ENCODE data around the gene JPH2.
"Not testable (repeated sequence)": the region's sequence is repeated elsewhere in the genome, so short reads cannot be mapped to it uniquely, and the experiment has no call there.

JPH2 gene

DNA sequence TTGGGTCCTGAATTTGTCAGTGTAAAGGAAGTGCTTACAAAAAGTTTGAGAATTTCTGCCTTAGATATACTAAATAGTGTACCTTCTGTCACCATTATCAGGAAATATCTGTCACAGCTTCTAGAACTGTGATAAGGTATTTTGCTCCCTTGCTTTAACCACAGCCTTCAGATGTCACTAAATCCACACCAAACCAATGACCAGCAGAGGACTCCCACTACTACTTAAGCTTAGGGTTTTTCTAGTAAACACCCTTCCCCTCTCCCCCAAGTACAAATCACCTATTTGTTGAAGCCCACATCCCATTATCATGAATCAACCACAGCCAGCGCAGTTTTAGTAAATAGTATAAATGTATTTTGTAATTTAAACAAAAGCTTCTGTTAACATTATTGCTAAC lies 8.6 kb upstream of the JPH2 start:
- Histone ChIP-seq H3K36me3 (ENCODE audit: control insufficient read depth, insufficient read depth, low read length) (peaks cover 5% of the 10 kb centered on the region), H3K4me1 (ENCODE audit: control insufficient read depth, insufficient read depth, low read length) (no peaks in the 10 kb centered on the region), H3K9ac (ENCODE audit: low read length) (no peak overlapping the region), H3K4me3 (ENCODE audit: low read length) (no peak overlapping the region), H3K9me3 (ENCODE audit: control insufficient read depth, low read length) (no peaks in the 10 kb centered on the region), H3K27me3 (ENCODE audit: control insufficient read depth, insufficient read depth, low read length) (no peaks in the 10 kb centered on the region)

DNA sequence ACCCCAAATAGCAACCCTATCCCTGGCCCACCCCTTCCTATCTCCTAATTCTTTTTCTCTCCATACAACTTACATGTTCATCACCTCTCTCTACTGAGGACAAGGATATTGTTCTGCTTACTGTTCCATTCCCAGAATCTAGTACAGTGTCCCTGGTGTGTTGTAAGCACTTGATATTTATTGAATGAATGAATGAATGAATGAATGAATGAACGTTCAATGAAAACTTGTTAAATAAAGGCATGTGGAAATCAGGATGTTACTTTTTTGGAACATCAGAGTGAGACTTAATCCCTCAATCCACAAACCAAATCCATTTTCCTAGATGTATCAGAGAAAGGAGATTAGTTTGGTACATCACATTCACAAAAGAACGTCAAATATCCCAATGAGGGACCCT lies 6.8 kb upstream of the JPH2 start:
- no peaks in the 10 kb centered on the region for H3K4me1 ChIP-seq (ENCODE audit: control insufficient read depth, insufficient read depth, low read length)
- H3K4me3 ChIP-seq (ENCODE audit: low read length) = no peak overlapping the region
- no peak overlapping the region for H3K9ac ChIP-seq (ENCODE audit: low read length)
- peaks cover 5% of the 10 kb centered on the region for H3K27me3 ChIP-seq (ENCODE audit: control insufficient read depth, insufficient read depth, low read length)
- H3K9me3 ChIP-seq (ENCODE audit: control insufficient read depth, low read length) = no peaks in the 10 kb centered on the region
- H3K36me3 ChIP-seq (ENCODE audit: control insufficient read depth, insufficient read depth, low read length) = peaks cover 4% of the 10 kb centered on the region

DNA sequence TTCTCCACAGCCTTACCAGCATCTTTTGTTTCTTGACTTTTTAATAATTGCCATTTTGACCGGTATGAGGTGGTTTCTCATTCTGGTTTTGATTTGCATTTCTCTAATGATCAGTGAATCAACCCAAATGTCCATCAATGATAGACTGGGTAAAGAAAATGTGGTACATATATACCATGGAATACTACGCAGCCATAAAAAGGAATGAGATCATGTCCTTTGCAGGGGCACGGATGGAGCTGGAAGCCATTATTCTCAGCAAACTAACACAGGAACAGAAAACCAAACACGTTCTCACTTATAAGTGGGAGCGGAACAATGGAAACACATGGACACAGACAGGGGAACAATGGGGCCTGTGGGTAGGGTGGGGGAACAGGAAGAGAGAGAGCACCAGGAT lies 4.7 kb upstream of the JPH2 start:
- not testable (repeated sequence) for H3K4me1 ChIP-seq (ENCODE audit: control insufficient read depth, insufficient read depth, low read length); H3K9ac ChIP-seq (ENCODE audit: low read length); H3K9me3 ChIP-seq (ENCODE audit: control insufficient read depth, low read length); H3K36me3 ChIP-seq (ENCODE audit: control insufficient read depth, insufficient read depth, low read length); H3K4me3 ChIP-seq (ENCODE audit: low read length)
- H3K27me3 ChIP-seq (ENCODE audit: control insufficient read depth, insufficient read depth, low read length) = peaks cover 19% of the 10 kb centered on the region

DNA sequence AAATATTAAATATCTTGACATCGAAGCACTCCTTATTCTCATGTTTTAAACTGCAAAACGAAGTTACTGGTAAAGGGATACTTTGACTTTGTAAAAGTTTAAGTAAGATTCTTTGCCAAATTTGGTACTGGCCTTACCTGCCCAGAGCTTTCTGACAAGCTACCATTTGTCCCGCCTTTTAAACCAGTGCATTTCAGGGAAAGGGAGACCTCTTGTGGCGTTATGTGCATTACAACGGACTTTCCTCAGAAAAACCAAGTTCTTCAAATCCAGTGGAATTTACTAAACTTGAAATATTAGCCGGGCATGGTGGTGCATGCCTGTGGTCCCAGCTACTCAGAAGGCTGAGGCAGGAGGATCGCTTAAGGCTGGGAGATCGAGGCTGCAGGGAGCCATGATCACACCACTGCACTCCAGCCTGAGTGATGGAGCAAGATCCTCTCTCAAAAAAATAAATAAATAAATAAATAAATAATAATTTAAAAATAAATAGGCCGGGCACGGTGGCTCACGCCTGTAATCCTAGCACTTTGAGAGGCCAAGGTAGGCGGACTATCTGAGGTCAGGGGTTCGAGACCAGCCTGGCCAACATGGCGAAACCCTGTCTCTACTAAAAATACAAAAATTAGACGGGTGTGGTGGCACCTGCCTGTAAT lies 3.3 kb upstream of the JPH2 start:
- not testable (repeated sequence) for H3K4me1 ChIP-seq (ENCODE audit: control insufficient read depth, insufficient read depth, low read length); H3K4me3 ChIP-seq (ENCODE audit: low read length); H3K9ac ChIP-seq (ENCODE audit: low read length); H3K9me3 ChIP-seq (ENCODE audit: control insufficient read depth, low read length); H3K36me3 ChIP-seq (ENCODE audit: control insufficient read depth, insufficient read depth, low read length)
- H3K27me3 ChIP-seq (ENCODE audit: control insufficient read depth, insufficient read depth, low read length) = peaks cover 23% of the 10 kb centered on the region

DNA sequence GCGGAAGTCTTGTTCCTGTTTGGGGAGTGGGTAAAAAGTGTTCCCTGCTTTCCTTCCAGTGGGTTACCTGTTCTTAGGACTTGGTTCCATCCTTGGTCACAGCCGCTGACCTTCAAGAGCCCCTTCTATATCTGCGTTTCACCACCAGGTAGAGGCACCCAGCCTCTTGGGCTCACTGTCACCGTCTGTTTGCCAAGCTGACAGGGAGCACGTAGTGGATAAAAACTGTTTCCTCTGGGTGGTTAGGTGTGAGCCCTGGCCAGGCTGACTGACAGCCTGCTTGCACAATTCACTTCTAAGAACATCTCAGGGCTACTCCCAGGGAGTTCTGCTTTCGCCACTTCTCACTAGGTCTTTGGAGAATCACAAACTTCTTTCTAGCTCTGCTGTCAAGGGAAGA lies 1.8 kb upstream of the JPH2 start:
- H3K27me3 ChIP-seq (ENCODE audit: control insufficient read depth, insufficient read depth, low read length) = peaks cover 23% of the 10 kb centered on the region
- H3K9me3 ChIP-seq (ENCODE audit: control insufficient read depth, low read length) = no peaks in the 10 kb centered on the region
- no peaks in the 10 kb centered on the region for H3K36me3 ChIP-seq (ENCODE audit: control insufficient read depth, insufficient read depth, low read length)
- H3K4me3 ChIP-seq (ENCODE audit: low read length) = no peak overlapping the region
- no peaks in the 10 kb centered on the region for H3K4me1 ChIP-seq (ENCODE audit: control insufficient read depth, insufficient read depth, low read length)
- H3K9ac ChIP-seq (ENCODE audit: low read length) = no peak overlapping the region

DNA sequence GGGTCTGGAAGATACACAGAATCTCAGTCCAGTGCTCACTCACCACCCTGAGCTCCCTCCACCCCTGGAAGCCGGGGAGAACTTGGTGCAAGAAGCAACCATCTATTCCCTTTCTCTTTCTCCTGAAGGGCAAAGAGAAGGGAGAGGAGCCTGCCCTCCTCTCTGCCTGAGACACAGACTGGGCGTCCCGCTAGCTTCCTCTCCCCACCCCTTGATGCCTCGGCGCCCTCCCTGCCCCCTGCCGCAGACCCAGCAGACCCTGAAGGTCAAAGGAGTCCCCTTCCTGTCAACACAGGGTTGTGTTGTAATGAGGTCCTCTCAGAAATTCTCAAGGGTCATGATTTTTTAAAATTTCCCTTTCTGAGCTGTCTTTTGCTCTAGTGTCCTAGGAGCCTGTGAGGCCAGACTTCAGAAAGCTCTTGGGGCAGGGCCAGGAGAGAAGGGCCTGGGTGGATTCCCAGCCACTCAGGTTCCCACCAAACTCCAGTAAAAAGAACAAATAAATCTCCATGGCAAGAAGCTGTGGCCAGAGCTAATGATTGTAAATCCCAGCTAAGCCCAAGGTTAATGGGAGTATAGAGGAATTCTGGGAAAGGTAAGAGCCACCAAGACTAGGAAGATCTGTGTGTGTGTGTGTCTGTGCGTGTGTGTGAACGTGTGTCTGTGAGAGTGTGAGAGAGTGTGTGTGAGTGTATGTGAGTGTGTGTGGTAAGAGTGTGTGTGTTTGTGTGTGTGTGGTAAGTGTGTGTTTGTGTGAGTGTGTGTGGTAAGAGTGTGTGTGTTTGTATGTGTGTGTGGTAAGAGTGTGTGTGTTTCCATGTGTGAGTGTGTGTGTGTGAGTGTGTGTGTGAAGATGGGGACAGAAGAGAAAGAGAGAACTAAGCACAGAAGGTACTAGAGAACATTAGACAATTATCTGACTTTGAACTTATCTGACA lies 1.1 kb upstream of the JPH2 start:
- no peak overlapping the region for H3K4me3 ChIP-seq (ENCODE audit: low read length)
- H3K36me3 ChIP-seq (ENCODE audit: control insufficient read depth, insufficient read depth, low read length) = no peaks in the 10 kb centered on the region
- no peaks in the 10 kb centered on the region for H3K4me1 ChIP-seq (ENCODE audit: control insufficient read depth, insufficient read depth, low read length)
- no peaks in the 10 kb centered on the region for H3K9me3 ChIP-seq (ENCODE audit: control insufficient read depth, low read length)
- H3K9ac ChIP-seq (ENCODE audit: low read length) = no peak overlapping the region
- peaks cover 23% of the 10 kb centered on the region for H3K27me3 ChIP-seq (ENCODE audit: control insufficient read depth, insufficient read depth, low read length)

DNA sequence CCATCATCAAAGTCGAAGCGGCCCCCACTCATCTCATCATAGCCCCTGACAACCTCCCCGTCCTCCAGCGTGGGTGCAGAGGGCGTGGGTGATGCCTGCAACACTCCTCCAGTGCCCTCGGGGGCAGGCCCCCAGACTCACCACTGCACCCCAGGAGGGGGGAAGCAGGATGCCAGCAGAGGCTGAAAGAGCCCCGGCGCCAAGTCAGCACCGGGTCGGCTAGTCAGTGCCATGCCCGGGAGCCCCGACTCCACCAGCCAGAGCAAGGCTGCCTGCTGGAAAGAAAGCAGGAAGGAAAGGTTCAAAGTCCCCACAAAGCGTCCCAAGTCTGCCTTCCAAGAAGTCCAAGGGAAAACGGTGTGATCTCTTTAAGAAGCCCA lies 324 bp downstream of the JPH2 start:
- no peaks in the 10 kb centered on the region for H3K9me3 ChIP-seq (ENCODE audit: control insufficient read depth, low read length)
- H3K9ac ChIP-seq (ENCODE audit: low read length) = peak overlapping the region; percentile 57
- H3K4me1 ChIP-seq (ENCODE audit: control insufficient read depth, insufficient read depth, low read length) = no peaks in the 10 kb centered on the region
- H3K27me3 ChIP-seq (ENCODE audit: control insufficient read depth, insufficient read depth, low read length) = peaks cover 27% of the 10 kb centered on the region
- H3K36me3 ChIP-seq (ENCODE audit: control insufficient read depth, insufficient read depth, low read length) = no peaks in the 10 kb centered on the region
- H3K4me3 ChIP-seq (ENCODE audit: low read length) = no peak overlapping the region

DNA sequence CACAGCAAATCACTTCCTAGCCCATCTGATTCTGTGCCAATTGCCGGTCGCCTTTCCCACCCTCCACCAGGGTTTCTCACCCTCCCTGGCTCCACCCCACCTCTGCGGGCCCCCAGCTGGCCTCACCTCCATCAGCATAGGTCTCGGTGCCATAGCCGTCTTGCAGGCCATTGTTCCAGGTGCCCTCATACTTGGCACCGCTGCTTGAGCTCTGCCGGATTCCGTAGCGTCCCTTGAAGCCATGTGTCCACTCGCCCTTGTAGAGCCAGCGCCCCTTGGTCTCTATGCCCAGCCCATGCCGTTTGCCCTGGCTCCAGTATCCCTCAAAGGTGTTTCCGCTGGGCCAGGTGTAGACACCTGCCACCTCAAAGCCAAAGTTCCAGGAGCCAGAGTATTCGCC lies 787 bp downstream of the JPH2 start:
- H3K4me3 ChIP-seq (ENCODE audit: low read length) = no peak overlapping the region
- H3K9ac ChIP-seq (ENCODE audit: low read length) = peak overlapping the region; percentile 57
- no peaks in the 10 kb centered on the region for H3K36me3 ChIP-seq (ENCODE audit: control insufficient read depth, insufficient read depth, low read length)
- no peaks in the 10 kb centered on the region for H3K4me1 ChIP-seq (ENCODE audit: control insufficient read depth, insufficient read depth, low read length)
- no peaks in the 10 kb centered on the region for H3K9me3 ChIP-seq (ENCODE audit: control insufficient read depth, low read length)
- H3K27me3 ChIP-seq (ENCODE audit: control insufficient read depth, insufficient read depth, low read length) = peaks cover 30% of the 10 kb centered on the region

DNA sequence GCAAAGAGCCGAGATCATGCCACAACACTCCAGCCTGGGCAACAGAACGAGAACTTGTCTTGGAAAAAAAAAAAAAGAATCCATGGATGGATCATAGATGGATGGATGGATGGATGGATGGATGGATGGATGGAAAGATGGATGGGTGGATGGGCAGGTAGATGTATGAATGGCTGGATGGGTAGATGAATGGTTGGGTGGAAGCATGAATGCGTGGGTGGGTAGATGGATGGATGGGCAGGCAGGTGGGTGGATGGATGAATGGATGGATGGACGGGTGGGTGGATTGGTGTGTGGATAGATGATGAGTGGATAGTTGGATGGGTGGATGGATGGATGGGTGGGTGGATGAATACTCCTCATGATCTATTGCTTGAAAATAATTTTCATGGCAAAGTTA lies 1.4 kb downstream of the JPH2 start:
- Histone ChIP-seq H3K9me3 (ENCODE audit: control insufficient read depth, low read length) (no peaks in the 10 kb centered on the region), H3K9ac (ENCODE audit: low read length) (no peak overlapping the region), H3K4me3 (ENCODE audit: low read length) (no peak overlapping the region), H3K27me3 (ENCODE audit: control insufficient read depth, insufficient read depth, low read length) (peaks cover 30% of the 10 kb centered on the region), H3K4me1 (ENCODE audit: control insufficient read depth, insufficient read depth, low read length) (no peaks in the 10 kb centered on the region), H3K36me3 (ENCODE audit: control insufficient read depth, insufficient read depth, low read length) (no peaks in the 10 kb centered on the region)

DNA sequence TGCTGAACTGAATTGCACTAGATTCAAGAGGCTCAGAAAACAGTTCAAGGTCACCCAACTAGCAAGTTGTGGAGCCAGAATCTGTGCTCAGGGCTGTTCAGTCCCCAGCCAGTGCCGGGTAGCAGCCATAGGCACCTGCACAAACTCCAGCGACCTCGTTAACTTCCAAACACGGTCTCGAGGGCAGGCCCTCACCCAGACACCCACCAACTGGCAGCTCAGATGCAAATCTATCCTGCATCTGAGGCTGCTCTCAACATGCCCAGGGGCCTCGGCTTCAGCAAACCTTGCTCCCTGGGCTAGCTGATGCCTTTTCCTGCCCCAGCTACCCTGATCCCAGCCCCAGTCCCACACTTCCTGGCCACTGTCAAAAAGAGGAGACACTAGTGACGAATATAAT lies 3.7 kb downstream of the JPH2 start:
- Histone ChIP-seq H3K4me1 (ENCODE audit: control insufficient read depth, insufficient read depth, low read length) (no peaks in the 10 kb centered on the region), H3K9me3 (ENCODE audit: control insufficient read depth, low read length) (no peaks in the 10 kb centered on the region), H3K27me3 (ENCODE audit: control insufficient read depth, insufficient read depth, low read length) (peaks cover 22% of the 10 kb centered on the region), H3K9ac (ENCODE audit: low read length) (no peak overlapping the region), H3K4me3 (ENCODE audit: low read length) (no peak overlapping the region), H3K36me3 (ENCODE audit: control insufficient read depth, insufficient read depth, low read length) (no peaks in the 10 kb centered on the region)

DNA sequence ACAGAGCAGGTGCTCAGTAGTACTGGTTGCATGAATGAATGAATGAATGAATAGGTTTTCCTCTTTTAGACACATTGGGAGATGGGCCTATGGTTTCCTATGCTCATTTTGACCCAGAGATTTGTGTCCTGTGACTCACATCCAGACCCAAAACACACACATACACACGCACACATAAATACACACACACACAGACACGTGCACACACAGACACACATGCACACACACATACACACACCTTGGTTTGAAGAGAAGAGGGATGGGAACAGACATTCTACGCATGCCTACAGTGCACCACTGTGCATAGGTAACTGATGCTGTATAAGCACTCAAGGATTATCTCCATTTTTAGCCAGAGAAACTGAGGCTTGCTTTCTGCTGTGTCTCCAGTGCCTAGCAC lies 4.1 kb downstream of the JPH2 start:
- no peaks in the 10 kb centered on the region for H3K36me3 ChIP-seq (ENCODE audit: control insufficient read depth, insufficient read depth, low read length)
- H3K9me3 ChIP-seq (ENCODE audit: control insufficient read depth, low read length) = no peaks in the 10 kb centered on the region
- H3K27me3 ChIP-seq (ENCODE audit: control insufficient read depth, insufficient read depth, low read length) = peaks cover 20% of the 10 kb centered on the region
- no peaks in the 10 kb centered on the region for H3K4me1 ChIP-seq (ENCODE audit: control insufficient read depth, insufficient read depth, low read length)
- H3K9ac ChIP-seq (ENCODE audit: low read length) = no peak overlapping the region
- no peak overlapping the region for H3K4me3 ChIP-seq (ENCODE audit: low read length)

DNA sequence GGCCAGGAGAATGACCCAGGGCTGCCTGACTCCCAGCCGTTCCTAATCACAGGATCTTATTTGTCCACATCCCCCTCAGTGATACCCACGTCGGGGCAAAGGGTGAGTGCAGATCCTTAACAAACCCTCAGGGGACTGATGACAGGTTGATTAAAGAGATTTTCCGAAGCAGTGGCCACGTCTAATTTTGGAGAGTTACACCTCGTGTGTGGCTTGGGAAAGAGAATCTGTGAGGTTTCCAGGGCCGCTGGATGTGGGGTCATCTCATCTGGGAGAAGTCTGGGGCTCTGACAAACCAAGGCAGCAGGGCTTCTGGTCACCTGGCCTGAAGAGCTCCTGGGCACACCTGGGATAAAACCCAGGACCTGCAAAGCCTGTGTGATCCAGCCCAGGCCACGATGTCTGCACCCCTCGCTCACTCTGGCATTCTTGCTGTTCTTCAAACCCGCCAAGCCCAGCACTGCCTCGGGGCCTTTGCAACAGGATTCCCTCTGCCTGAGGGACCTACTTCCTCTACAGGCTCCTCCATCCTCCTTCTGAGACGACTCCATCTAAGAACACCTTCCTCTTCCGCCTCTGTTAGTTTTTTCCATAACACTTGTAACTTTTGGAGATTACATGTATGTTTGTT lies 4.7 kb downstream of the JPH2 start:
- Histone ChIP-seq H3K9me3 (ENCODE audit: control insufficient read depth, low read length) (no peaks in the 10 kb centered on the region), H3K36me3 (ENCODE audit: control insufficient read depth, insufficient read depth, low read length) (no peaks in the 10 kb centered on the region), H3K9ac (ENCODE audit: low read length) (no peak overlapping the region), H3K4me3 (ENCODE audit: low read length) (no peak overlapping the region), H3K27me3 (ENCODE audit: control insufficient read depth, insufficient read depth, low read length) (peaks cover 14% of the 10 kb centered on the region), H3K4me1 (ENCODE audit: control insufficient read depth, insufficient read depth, low read length) (peaks cover 5% of the 10 kb centered on the region)

Measured in mucosa of stomach (tissue), 1 donor.